MM.1S (cell line): Measurements from ENCODE around the gene CPLX4.
"Not testable (repeated sequence)": the region's sequence is repeated elsewhere in the genome, so short reads cannot be mapped to it uniquely, and the experiment has no call there.

Source experiments
- DNase-seq: peaks from one replicate; pipeline ENCODE4 v3.0.0-alpha.2; 2015
- H2AFZ ChIP-seq: fragments of 300-600 bp; sonication (generic); 2 replicates; pipeline ENCODE4 v1.6.0; 2016; ENCODE audit warnings: antibody characterized with exemption, low read length
- H3F3A ChIP-seq: fragments of 300-600 bp; sonication (generic); 2 replicates; pipeline ENCODE4 v1.6.1; 2016; ENCODE audit warnings: mild to moderate bottlenecking, antibody characterized with exemption, low read length, moderate library complexity, mixed read lengths; ENCODE audit not compliant: insufficient read depth
- H3K27ac ChIP-seq: fragments of 300-600 bp; sonication (generic); 2 replicates; pipeline ENCODE4 v1.5.1; 2016; ENCODE audit warnings: mild to moderate bottlenecking, low read length
- H3K27me3 ChIP-seq: fragments of 300-600 bp; sonication (generic); replicated peaks from 2 replicates; pipeline ENCODE4 v1.6.0; 2016; ENCODE audit warnings: low read length; ENCODE audit not compliant: insufficient read depth
- H3K36me3 ChIP-seq: fragments of 300-600 bp; sonication (generic); replicated peaks from 2 replicates; pipeline ENCODE4 v1.6.1; 2016; ENCODE audit warnings: mild to moderate bottlenecking, low read length, mixed read lengths; ENCODE audit not compliant: insufficient read depth
- H3K4me1 ChIP-seq: fragments of 300-600 bp; sonication (generic); 2 replicates; pipeline ENCODE4 v1.6.1; 2016; ENCODE audit warnings: low read length, mixed read lengths
- H3K4me2 ChIP-seq: fragments of 300-600 bp; sonication (generic); 2 replicates; pipeline ENCODE4 v1.6.0; 2016; ENCODE audit warnings: low read depth, low read length
- H3K4me3 ChIP-seq: fragments of 300-600 bp; sonication (generic); 2 replicates; pipeline ENCODE4 v1.5.1; 2016; ENCODE audit warnings: low read length, mixed read lengths
- H3K79me2 ChIP-seq: fragments of 300-600 bp; sonication (generic); 2 replicates; pipeline ENCODE4 v1.6.1; 2016; ENCODE audit warnings: mixed run types, low read length, mixed read lengths
- H3K9ac ChIP-seq: fragments of 300-600 bp; sonication (generic); 2 replicates; pipeline ENCODE4 v1.6.1; 2016; ENCODE audit warnings: low read length, mixed read lengths
- H3K9me2 ChIP-seq: fragments of 300-600 bp; sonication (generic); replicated peaks from 2 replicates; pipeline ENCODE4 v1.6.1; 2016; ENCODE audit warnings: mild to moderate bottlenecking, low read length, mixed read lengths; ENCODE audit not compliant: insufficient read depth
- H3K9me3 ChIP-seq: fragments of 300-600 bp; sonication (generic); replicated peaks from 2 replicates; pipeline ENCODE4 v1.6.1; 2016; ENCODE audit warnings: mild to moderate bottlenecking, low read length, mixed read lengths; ENCODE audit not compliant: insufficient read depth
- H4K20me1 ChIP-seq: fragments of 300-600 bp; sonication (generic); 2 replicates; pipeline ENCODE4 v1.6.1; 2016; ENCODE audit warnings: mild to moderate bottlenecking, low read length, moderate library complexity, mixed read lengths; ENCODE audit not compliant: insufficient read depth
- CTCF ChIP-seq: fragments of 300-600 bp; sonication (generic); IDR thresholded peaks from 2 replicates; pipeline ENCODE4 v1.5.1; 2016; ENCODE audit warnings: antibody characterized with exemption, low read length, mixed read lengths
- EZH2 ChIP-seq: fragments of 300-600 bp; sonication (generic); optimal IDR thresholded peaks from 2 replicates; pipeline ENCODE3; 2017; ENCODE audit warnings: low read depth, mild to moderate bottlenecking, antibody characterized with exemption, low read length, mixed read lengths
- EZH2phosphoT487 ChIP-seq: fragments of 300-600 bp; sonication (generic); IDR thresholded peaks from 2 replicates; pipeline ENCODE4 v1.6.1; 2018; ENCODE audit warnings: antibody characterized with exemption, low read length

The CPLX4 gene

GRCh38 chr18:59264651-59265245 is 53.7 kb downstream of the CPLX4 start:
- Histone ChIP-seq H4K20me1 (no peaks in the 10 kb centered on the region), H3K9me2 (no peaks in the 10 kb centered on the region), H3K4me2 (no peak overlapping the region), H3K4me3 (no peak overlapping the region), H3K27me3 (peaks cover 32% of the 10 kb centered on the region), H3F3A (no peaks in the 10 kb centered on the region), H2AFZ (no peak overlapping the region), H3K27ac (no peak overlapping the region), H3K36me3 (no peaks in the 10 kb centered on the region), H3K79me2 (no peaks in the 10 kb centered on the region), H3K9ac (no peak overlapping the region), H3K4me1 (no peaks in the 10 kb centered on the region), H3K9me3 (no peaks in the 10 kb centered on the region)
- no peak for TF ChIP-seq EZH2phosphoT487
- TF ChIP-seq CTCF, result no peak
- TF ChIP-seq EZH2, result no peak
- no peak for DNase-seq

GRCh38 chr18:59264121-59264571 is 54.3 kb downstream of the CPLX4 start:
- no peak overlapping the region for H3K27ac ChIP-seq
- H3K79me2 ChIP-seq, result no peaks in the 10 kb centered on the region
- H2AFZ ChIP-seq, result no peak overlapping the region
- H3F3A ChIP-seq, result no peaks in the 10 kb centered on the region
- H3K4me2 ChIP-seq, result no peak overlapping the region
- no peaks in the 10 kb centered on the region for H3K9me2 ChIP-seq
- no peaks in the 10 kb centered on the region for H3K9me3 ChIP-seq
- H3K9ac ChIP-seq, result no peak overlapping the region
- no peak overlapping the region for H3K4me3 ChIP-seq
- no peaks in the 10 kb centered on the region for H4K20me1 ChIP-seq
- DNase-seq, result no peak
- TF ChIP-seq EZH2phosphoT487 (no peak), EZH2 (no peak), CTCF (no peak)
- peaks cover 29% of the 10 kb centered on the region for H3K27me3 ChIP-seq
- H3K36me3 ChIP-seq, result no peaks in the 10 kb centered on the region
- H3K4me1 ChIP-seq, result no peaks in the 10 kb centered on the region

GRCh38 chr18:59263661-59264060 is 54.8 kb downstream of the CPLX4 start:
- H3K27ac ChIP-seq, result no peak overlapping the region
- no peaks in the 10 kb centered on the region for H3K4me1 ChIP-seq
- TF ChIP-seq EZH2phosphoT487, result no peak
- no peak for TF ChIP-seq EZH2
- TF ChIP-seq CTCF, result no peak
- H3K9me2 ChIP-seq, result no peaks in the 10 kb centered on the region
- no peak overlapping the region for H3K9ac ChIP-seq
- no peaks in the 10 kb centered on the region for H4K20me1 ChIP-seq
- H3K27me3 ChIP-seq, result peaks cover 29% of the 10 kb centered on the region
- no peak overlapping the region for H3K4me2 ChIP-seq
- no peak overlapping the region for H2AFZ ChIP-seq
- H3F3A ChIP-seq, result no peaks in the 10 kb centered on the region
- DNase-seq, result no peak
- no peaks in the 10 kb centered on the region for H3K79me2 ChIP-seq
- no peak overlapping the region for H3K4me3 ChIP-seq
- no peaks in the 10 kb centered on the region for H3K9me3 ChIP-seq
- no peaks in the 10 kb centered on the region for H3K36me3 ChIP-seq

- H3K27ac ChIP-seq, DNase-seq, H3K36me3 ChIP-seq, H3K9me3 ChIP-seq, H3F3A ChIP-seq, H4K20me1 ChIP-seq, H3K4me3 ChIP-seq, H3K9me2 ChIP-seq, H2AFZ ChIP-seq, H3K9ac ChIP-seq, H3K4me1 ChIP-seq, H3K79me2 ChIP-seq, H3K4me2 ChIP-seq: not testable (repeated sequence)
- H3K27me3 ChIP-seq, result peaks cover 21% of the 10 kb centered on the region
Measured at GRCh38 chr18:59262243-59262642, 56.2 kb downstream of the CPLX4 start.

GRCh38 chr18:59261842-59262241 is 56.6 kb downstream of the CPLX4 start:
- H3K9ac ChIP-seq, H3K4me2 ChIP-seq, DNase-seq, H2AFZ ChIP-seq, H3F3A ChIP-seq, H3K4me1 ChIP-seq, H3K9me3 ChIP-seq, H3K9me2 ChIP-seq, H3K27ac ChIP-seq, H3K36me3 ChIP-seq, H3K79me2 ChIP-seq, H4K20me1 ChIP-seq, H3K4me3 ChIP-seq: not testable (repeated sequence)
- peaks cover 17% of the 10 kb centered on the region for H3K27me3 ChIP-seq
